Left forelimb (tissue), 1 donor: ENCODE data around the gene RAB30.

Experiments used
- DNase-seq: peaks from one replicate; pipeline ENCODE4 v3.0.0-alpha.2; 2018; ENCODE audit warnings: low spot score

Gene RAB30

DNA sequence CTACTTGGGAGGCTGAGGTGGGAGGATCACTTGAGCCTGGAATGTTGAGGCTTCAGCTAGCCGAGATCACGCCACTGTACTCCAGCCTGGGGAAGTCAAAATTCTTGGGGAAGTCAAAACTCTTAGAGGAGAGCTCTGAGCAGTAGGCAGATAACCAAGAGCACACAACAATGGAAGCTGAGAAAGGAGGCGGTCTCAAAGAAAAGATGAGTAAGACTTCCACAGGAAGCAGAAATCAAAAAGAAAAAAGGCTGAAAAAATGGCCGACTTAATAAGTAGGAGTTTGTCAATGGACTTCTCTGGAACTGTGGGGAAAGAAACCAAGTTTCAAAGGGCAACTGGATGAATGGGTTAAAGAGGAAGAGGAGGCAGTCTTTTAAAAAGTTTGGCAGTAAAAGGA, 32.1 kb downstream of the RAB30 start:
- DNase-seq: no peak

DNA sequence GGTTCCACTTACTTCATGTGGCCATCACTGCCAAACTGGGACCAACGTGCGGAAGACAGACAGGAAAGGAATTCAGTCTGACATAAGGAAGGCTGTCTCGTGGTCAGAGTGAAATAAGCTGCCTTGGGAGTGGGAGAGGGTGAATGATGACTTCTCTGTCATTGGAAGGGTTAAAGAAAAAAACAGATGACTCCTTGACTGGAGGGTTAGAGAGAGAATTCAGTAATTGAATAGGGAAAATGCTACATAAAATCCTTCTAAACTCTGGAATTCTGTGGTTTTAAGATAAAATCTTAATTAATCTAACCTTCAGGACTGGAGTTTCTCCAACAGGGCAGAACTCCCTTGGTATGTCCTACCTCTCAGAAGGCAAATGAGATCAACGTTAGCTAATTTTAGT, 33.8 kb downstream of the RAB30 start:
- DNase-seq: no peak

DNA sequence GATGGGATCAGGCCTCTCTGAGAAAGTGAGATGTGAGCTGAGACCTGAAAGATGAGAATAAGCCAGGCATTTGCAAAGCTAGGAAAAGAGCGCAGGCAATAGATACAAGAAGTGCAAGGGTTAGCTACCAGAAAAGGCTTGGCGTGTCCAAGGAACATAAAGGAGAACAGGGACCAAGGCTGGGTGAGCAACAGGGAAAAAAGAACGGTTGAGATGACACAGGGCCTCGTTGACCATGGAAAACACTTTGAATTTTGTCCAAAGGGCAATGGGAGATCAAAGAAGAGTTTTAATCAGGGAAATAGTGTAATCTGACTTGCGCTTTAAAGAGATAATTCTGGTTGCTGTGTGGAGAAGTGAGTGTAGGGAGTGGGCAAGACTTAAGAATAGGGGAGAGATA, 35.0 kb downstream of the RAB30 start:
- DNase-seq: no peak

DNA sequence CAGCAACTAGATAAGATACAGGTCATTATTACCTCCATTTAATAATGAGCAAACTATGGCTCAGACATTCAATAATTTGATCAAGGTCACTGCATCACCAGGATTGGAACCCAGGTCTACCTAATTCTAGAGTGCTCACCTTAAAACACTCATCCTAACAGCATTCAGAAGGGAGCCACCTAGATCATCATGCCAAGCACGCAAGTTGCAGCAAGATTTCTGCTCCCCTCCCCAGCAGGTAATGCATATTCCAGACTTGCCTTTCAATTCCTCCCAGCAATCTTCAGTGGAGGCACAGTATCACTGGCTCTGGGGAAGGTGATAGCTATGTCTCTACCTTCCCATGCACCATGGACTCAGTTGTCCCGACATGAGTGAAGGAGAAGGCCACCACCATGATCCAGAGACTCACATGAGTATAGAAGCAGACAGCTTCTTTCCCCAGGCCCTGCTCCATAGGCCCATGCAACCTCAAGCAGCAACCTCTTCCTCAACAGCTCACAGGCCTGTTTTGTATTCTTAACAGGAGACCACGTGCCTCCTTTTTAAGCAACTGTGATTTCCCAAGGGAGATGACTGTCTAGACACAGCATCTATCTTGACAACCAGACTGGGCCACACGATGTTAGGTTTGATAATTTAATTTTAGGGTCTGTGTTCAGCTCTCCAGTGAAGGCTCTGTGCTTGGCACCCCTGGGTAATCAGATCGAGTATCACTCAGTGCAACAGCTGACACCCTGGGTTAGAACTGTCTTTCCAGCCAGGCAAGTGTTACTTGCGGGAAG, 36.4 kb downstream of the RAB30 start:
- DNase-seq: no peak

DNA sequence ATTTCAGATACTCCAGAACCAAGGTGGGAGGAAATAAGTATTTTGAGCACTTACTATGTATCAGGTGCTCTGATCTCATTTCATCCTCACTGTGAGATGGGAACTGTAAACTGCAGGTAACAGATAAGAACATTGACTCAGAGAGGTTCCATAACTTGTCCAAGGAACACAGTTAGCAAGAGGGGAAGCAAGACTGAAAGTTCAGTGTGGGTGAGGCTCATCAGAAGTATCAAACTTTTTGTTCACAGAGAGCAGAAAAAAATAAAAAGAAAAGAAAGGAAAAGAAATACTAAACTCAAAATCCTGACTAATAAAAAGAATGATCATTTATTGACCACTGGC, 37.1 kb downstream of the RAB30 start:
- DNase-seq: no peak

DNA sequence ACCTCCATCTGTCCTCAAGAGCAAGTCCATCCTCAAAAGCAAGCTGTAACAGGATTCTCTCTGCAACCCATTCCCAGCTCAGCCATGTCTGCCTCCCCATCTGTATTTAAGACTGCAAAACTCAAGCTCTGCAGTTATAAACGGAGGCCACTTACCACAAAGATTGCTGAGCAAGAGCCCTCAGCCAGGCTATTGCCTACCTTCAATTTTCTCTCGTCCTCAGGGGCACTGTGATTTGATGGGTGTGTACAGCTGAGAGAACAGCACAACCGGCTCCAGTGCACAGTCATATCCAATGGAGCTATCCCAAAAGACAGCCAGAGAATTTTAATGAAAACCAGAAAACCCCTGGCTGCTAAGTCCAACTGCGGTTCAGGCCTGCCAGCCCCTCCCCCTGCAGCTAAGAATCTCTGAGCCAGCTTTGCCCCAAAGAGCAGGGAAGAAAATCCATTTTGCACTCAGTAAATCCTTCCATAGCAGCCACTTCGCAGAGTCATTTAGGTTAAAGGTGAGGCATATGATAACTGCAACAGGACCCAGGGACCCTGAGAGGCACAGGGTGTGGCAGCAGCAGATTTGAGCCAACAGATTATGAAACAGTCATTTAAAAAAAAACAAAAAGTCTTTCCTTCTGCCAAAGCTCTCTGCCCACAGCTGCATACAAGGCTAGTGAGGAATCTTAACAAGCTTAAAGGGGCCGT, 37.6 kb downstream of the RAB30 start:
- DNase-seq: peak; percentile 82

DNA sequence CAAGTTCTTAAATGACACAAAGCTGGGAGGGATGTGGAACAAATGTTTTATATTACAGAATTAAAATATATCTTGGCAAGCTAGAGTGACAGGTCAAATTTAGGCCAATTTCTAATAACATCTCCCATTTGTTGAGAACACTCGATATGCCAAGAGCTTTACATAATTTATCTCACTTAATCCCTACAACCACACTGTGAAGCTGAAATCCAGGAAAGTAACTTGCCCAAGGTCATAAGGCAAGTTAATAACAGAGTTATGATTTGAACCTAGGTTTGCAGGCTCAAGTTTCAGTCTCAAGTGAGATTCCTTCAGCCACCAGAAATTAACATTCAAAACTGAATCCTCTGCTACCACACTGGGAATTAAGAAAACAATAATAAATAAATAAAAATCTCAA, 38.3 kb downstream of the RAB30 start:
- no peak for DNase-seq

DNA sequence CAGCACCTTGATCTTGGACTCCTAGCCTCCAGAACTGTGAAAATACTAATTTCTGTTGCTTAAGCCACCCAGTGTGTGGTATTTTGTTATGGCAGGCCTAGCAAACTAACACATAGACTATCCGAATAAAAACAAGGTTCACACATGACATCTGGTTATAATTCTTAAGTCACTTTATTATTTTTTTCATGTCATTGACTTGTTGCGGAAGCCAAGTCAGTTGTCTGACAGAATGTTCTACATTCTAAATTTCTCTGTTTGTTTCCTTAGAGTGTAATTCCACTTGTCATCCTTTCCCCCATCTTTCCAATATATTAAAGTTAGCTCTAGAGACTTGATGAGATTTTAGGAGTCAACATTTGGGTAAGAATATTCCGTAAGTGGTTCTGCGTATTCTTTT, 40.6 kb downstream of the RAB30 start:
- no peak for DNase-seq

DNA sequence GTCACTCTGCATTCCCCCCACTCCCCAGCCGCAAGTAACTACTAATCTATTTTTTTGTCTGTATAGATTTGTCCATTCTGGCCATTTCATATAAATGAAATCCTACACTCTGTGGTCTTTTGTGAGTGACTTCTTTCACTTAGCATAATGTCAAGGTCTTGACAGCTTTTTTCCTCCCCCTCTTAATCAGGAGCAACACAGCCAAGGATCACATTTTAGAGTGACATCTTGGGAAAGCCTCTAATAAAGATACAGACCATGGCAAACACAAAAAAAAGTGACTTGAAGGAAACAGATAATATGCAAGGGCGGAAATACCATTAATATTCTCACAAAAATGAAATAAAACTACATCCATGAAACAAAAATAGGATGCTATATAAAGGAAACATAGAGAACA, 43.9 kb downstream of the RAB30 start:
- no peak for DNase-seq

DNA sequence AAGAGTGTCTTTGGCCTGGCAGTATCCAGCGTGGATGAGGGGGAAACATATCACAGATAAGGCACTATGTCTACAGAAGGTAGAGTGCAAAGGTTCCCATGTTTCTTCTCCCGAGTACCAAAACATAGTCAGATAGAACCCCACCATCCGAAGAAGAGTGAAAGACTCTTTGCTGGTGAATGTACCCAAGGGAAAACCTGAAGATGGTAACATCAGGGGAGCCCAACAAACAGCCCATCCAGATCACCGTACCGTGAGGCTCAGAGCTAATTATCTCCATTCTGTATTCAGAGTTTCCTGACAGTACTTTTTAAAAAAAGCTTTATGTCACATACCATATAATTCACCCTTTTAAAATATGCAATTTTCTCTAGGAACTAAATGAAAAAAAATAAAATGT, 44.4 kb downstream of the RAB30 start:
- no peak for DNase-seq

DNA sequence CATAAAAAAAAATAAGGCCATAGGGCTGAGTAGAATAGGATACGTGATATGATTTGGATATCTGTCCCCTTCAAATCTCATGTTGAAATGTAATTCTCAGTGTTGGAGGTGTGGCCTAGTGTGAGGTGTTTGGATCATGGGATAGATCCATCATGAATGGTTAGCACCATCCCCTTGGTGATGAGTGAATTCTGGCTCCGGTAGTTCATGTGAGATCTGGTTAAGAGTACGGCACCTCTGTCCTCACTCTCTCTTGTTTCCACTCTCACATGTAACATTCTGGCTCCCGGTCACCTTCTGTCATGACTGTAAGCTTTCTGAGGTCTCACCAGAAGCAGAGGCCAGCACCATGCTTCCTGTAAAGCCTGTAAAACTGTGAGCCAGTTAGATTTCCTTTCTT, 45.5 kb downstream of the RAB30 start:
- DNase-seq: no peak

DNA sequence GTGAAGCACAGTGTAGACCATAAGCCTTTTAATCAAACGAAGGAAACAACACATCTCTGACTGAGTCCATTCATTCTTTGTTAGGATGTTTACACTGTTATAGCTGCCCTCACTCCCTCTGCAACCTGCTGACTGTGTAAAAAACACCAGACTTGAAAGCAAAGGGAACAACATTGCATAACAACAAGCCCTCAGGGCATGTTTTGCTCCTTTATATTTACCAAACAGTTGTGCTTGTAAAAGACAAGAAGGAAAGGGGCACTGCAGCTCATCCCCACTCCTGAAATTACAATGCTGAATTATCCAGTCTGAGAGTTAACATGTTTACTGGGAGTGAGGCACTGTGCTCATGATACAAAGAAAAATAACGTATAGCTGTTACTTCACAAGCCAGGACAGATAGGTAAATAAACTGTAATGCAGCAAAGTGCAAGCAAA, 46.4 kb downstream of the RAB30 start:
- DNase-seq: no peak

DNA sequence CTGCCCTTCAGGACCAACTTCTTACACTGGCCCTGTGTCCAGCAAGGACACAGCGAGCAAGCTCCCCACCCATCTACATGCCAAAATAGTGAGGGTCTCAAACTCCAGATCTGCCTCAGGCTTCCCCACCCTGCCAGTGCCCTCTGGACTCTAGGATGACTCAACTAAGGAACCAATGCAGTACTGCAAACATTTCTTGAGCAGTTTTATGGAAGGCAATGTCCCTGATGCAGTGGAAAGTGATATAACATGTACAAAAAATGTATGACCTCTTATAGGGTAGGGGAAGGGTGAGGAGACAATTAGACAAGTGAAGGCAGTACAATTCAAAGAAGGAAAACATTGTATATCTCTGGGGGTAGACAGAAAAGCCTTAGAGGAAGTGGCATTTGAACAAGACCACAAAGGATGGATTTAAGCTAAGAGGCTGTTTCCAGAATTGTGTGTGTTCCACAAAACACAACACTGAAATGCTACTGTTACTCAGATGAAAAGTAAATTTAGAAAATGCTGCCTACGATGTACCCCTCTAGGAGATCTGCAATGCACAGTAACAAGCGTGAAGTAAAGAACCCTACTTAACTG, 47.3 kb downstream of the RAB30 start:
- DNase-seq: no peak

DNA sequence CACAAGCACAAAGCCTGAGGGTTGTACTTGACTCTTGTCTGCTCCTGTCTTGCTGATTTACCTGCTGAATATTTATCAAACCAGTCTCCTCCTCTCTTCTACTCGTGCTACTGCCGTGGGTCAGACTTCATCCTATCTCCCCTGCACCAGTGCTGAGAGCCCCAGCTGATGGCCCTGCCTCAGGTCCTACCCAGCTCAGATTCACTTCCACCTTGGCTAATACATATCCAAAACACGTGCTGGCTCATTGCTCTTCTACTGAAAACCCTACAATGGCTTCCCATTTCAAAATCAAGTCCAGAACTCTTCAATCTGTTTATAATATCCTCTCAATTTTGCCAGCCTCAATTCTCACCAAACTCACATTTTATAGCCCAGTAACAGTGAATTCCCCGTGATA, 48.3 kb downstream of the RAB30 start:
- no peak for DNase-seq

DNA sequence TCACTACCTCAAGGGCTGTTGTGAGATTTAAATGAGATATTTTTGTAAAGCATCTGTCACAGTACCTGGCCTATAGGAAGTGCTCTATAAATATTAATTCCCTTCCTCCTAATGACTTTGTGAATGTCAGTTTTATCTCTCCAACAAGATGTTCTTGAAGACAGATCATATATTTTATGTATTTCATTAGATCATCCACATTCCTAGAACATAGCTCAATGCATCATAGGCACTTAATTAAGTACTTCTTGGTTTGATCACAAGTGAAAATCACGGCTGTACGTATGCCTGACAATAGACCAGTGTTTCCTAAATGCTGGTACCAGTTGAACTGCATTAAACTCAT, 49.9 kb downstream of the RAB30 start:
- DNase-seq: no peak

DNA sequence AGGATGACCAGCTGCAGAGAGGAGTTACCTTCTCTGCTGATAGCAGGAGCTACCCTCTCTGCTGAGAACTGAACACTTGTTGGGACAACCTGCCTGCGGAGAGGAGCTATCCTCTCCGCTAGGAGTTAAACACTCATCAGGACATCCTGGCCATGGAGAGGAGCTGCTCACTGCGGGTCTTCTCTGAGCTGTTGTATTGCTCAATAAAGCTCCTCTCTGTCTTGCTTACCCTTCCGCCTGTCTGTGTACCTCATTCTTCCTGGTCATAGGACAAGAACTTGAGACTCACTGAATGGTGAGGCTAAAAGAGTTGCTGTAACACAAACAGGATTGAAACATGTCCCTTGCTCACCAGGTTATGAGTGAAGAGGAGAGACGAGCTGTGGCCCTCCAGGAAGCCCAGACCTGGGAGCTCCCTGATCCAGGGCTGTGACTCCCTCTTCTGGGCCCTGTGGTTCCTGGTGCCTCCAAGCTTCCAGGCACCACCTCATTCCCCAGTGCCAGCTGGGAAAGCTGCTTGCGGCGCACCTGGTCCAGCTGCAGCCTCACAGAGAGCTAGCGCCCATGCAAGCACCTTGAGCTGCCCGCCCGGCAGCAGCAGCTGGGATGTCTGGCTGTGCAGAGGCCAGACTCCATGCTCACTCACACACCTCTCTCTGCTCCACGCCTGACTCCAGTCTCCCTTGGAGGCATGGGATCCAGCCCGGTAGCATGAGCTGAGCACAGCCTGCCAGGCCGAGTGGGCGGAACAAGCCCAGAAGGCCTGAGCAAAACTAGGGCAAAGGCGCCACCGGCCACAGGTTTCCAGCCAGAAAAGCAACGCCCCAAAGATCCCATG, 50.5 kb downstream of the RAB30 start:
- DNase-seq: no peak

DNA sequence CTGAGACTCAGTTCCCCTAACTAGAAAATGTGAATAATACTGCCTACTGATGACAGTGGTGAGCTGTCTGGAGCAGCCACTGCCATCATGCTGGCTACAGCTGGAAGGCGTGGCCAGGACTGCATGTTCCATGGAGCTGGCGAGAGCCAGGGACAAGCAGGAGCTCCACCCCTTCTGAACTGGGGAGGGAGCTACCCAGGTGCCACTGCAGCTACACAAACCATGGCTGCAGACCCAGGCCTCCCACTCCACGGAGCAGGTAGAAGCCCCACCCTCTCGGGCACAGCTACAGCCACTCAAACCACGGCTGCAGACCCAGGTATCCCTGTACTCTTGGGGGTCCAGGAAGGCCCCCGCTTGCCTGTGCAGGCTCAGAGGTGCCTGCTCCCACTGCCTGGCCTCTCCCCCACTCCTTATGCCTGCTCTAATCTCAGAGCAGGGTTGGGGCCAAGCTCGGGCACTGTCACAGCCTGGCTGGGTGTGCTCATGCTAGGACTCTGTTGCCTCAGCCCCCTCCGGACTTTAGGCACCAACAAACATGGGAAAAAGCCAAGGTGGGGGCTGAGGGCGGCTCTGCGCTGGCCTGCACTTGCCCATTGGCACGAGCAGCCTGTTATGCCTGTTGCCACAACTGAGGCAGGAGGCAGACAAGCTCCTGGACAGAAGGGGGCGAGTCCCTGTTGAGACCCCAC, 51.7 kb downstream of the RAB30 start:
- no peak for DNase-seq

DNA sequence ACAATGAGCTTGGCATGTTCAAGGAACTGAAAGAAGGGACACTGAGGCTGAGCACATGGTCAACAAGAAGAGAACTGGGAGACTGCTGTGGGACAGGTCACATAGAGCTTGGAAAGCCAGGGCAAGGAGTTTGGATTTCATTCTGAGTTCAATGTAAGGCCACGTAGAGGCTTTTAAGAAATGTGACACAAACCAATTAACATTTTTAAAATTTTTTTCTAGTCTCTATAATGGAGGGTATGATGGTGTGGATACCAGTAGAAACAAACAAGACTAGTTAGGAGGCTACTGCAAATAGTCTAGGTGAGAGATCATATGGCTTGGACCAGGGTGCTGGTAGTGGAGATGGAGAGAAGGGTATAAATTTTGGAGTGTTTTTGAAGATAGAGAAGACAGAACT, 56.7 kb downstream of the RAB30 start:
- DNase-seq: no peak

DNA sequence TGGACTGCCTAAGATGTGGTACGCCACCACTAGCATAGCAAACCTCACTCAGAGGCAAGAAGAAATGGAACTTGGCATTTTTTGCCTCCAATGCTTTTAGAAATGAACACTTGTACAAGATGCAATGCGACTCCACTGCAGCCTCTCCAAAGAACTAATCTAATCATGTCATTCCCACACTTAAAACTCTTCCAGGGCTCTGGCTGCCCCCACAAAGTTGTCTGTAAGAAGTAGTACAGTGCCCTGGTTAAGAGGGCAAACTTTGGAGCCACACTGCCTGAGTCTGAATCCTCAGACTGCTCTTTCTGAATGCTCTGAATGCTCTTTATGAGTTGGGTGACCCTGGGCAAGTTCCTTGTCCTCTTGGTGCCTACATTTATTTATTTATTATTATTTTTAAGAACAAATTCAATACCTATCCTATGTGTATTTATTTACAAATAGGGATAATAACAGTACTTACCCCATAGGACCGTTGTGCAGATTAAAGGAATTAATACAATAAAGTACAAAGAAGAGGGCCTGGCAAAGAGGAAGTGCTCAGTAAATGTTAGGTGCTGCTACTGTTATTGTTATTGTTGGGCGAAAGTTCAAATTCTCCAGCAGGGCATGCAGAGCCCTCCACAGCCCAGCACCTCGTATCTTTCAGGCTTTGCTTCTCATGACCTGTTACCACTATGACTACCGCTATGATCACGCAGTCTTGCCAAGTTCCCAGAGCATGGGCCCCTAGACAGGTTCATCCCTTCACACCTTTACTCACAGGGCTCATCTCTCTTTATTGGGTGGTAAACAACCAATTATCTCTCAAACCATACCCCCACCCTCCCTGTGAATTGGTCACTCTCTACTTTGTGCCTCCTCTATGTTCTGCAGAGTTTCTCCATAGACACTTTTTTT, 59.3 kb downstream of the RAB30 start:
- DNase-seq: no peak

DNA sequence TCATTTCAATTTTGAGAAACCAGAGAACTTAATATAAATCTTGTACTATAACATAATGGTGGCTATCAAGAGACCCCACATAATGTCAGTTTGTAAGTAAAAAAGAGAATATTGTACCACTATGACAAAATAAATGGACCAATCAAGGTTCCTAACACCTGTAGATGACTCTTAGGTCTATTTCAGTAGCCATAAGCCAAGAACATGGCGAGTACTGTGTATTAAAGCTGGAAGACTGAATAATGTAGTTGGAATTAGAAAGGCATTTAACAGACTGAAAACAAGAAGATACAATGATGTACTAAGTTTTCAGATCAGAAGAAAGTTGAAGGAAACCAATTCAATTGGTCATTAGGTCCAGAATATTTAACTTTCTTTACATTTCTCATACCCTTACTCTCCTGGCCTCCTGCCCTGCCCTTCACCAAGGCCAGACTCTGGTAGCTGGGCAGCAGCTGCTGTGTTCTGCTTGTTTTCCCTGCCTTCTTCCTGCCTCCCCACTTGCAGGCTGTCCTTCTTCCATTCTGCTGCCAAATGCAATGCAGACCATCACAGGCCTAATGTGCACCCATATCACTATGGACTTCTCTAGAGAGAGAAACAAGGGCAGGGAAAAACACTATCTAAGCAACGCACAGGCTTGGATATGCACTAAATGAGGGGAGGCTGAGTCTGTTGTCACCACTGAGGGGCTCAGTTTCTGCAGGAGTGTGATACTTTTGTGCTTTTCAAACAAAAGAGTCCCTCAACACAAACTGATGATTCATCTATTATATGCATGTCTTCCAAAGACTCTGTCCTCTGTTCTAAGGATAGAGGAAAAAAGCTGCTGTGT, 60.1 kb downstream of the RAB30 start:
- no peak for DNase-seq
